ENCODE data around the gene PVR. TPM values are rescaled to one million over a fixed set of nuclear protein-coding genes. Genes with fewer than 3 reads are reported as not detected.
"Not testable (repeated sequence)": the region's sequence is repeated elsewhere in the genome, so short reads cannot be mapped to it uniquely, and the experiment has no call there.

The PVR gene
- total RNA-seq, 1 experiment from 2014 or later: 42.3 TPM

- Histone ChIP-seq H3K4me3 (ENCODE audit: insufficient read depth, low read depth, low read length) (no peak overlapping the region), H3K27me3 (ENCODE audit: control insufficient read depth, insufficient read depth, low read length) (no peaks in the 10 kb centered on the region), H3K36me3 (replicated peaks; ENCODE audit: control insufficient read depth, insufficient read depth, low read length) (peaks cover 5% of the 10 kb centered on the region)
- no peak for DNase-seq
Measured at GRCh38 chr19:44666852-44667556, 23.3 kb downstream of the PVR start.

- no peaks in the 10 kb centered on the region for H3K27me3 ChIP-seq (ENCODE audit: control insufficient read depth, insufficient read depth, low read length)
- no peak for DNase-seq
- H3K36me3 ChIP-seq (replicated peaks; ENCODE audit: control insufficient read depth, insufficient read depth, low read length): no peaks in the 10 kb centered on the region
- H3K4me3 ChIP-seq (ENCODE audit: insufficient read depth, low read depth, low read length): no peak overlapping the region
Measured at GRCh38 chr19:44668985-44669764, 25.5 kb downstream of the PVR start.

GRCh38 chr19:44670027-44670426, 26.3 kb downstream of the PVR start:
- H3K4me3 ChIP-seq (ENCODE audit: insufficient read depth, low read depth, low read length): not testable (repeated sequence)

GRCh38 chr19:44671400-44671799, 27.7 kb downstream of the PVR start, which contains the start of gene CEACAM19:
TSS of gene CEACAM19 (plus strand) at chr19:44671482. CDS start at chr19:44671932, 450 bp downstream.
- Histone ChIP-seq H3K36me3 (replicated peaks; ENCODE audit: control insufficient read depth, insufficient read depth, low read length) (no peaks in the 10 kb centered on the region), H3K4me3 (ENCODE audit: insufficient read depth, low read depth, low read length) (no peak within 1 kb of the TSS), H3K27me3 (ENCODE audit: control insufficient read depth, insufficient read depth, low read length) (no peaks in the 10 kb centered on the region)
- no peak for DNase-seq

More at GRCh38 chr19:44670027-44670426, 26.3 kb downstream of the PVR start:
- H3K36me3 ChIP-seq (replicated peaks; ENCODE audit: control insufficient read depth, insufficient read depth, low read length); DNase-seq; H3K27me3 ChIP-seq (ENCODE audit: control insufficient read depth, insufficient read depth, low read length): not testable (repeated sequence)

- no peak for DNase-seq
- Histone ChIP-seq H3K27me3 (ENCODE audit: control insufficient read depth, insufficient read depth, low read length) (no peaks in the 10 kb centered on the region), H3K36me3 (replicated peaks; ENCODE audit: control insufficient read depth, insufficient read depth, low read length) (no peaks in the 10 kb centered on the region), H3K4me3 (ENCODE audit: insufficient read depth, low read depth, low read length) (no peak overlapping the region)
Measured at GRCh38 chr19:44672226-44672625, 28.5 kb downstream of the PVR start.

- Histone ChIP-seq H3K27me3 (ENCODE audit: control insufficient read depth, insufficient read depth, low read length) (no peaks in the 10 kb centered on the region), H3K36me3 (replicated peaks; ENCODE audit: control insufficient read depth, insufficient read depth, low read length) (no peaks in the 10 kb centered on the region), H3K4me3 (ENCODE audit: insufficient read depth, low read depth, low read length) (no peak overlapping the region)
- DNase-seq: no peak
Measured at GRCh38 chr19:44673510-44673909, 29.8 kb downstream of the PVR start.

- no peak overlapping the region for H3K4me3 ChIP-seq (ENCODE audit: insufficient read depth, low read depth, low read length)
- no peak for DNase-seq
- no peaks in the 10 kb centered on the region for H3K27me3 ChIP-seq (ENCODE audit: control insufficient read depth, insufficient read depth, low read length)
- no peaks in the 10 kb centered on the region for H3K36me3 ChIP-seq (replicated peaks; ENCODE audit: control insufficient read depth, insufficient read depth, low read length)
Measured at GRCh38 chr19:44675521-44675920, 31.8 kb downstream of the PVR start.

GRCh38 chr19:44677019-44677811, 33.5 kb downstream of the PVR start:
- Histone ChIP-seq H3K27me3 (ENCODE audit: control insufficient read depth, insufficient read depth, low read length) (no peaks in the 10 kb centered on the region), H3K36me3 (replicated peaks; ENCODE audit: control insufficient read depth, insufficient read depth, low read length) (no peaks in the 10 kb centered on the region), H3K4me3 (ENCODE audit: insufficient read depth, low read depth, low read length) (no peak overlapping the region)
- DNase-seq: peak; percentile 67

- H3K4me3 ChIP-seq (ENCODE audit: insufficient read depth, low read depth, low read length): no peak overlapping the region
- H3K27me3 ChIP-seq (ENCODE audit: control insufficient read depth, insufficient read depth, low read length): no peaks in the 10 kb centered on the region
- no peak for DNase-seq
- no peaks in the 10 kb centered on the region for H3K36me3 ChIP-seq (replicated peaks; ENCODE audit: control insufficient read depth, insufficient read depth, low read length)
Measured at GRCh38 chr19:44680536-44680935, 36.8 kb downstream of the PVR start.

GRCh38 chr19:44681992-44682790, 38.5 kb downstream of the PVR start:
- peak; percentile 32 for DNase-seq
- no peak overlapping the region for H3K4me3 ChIP-seq (ENCODE audit: insufficient read depth, low read depth, low read length)
- H3K27me3 ChIP-seq (ENCODE audit: control insufficient read depth, insufficient read depth, low read length): no peaks in the 10 kb centered on the region
- no peaks in the 10 kb centered on the region for H3K36me3 ChIP-seq (replicated peaks; ENCODE audit: control insufficient read depth, insufficient read depth, low read length)

GRCh38 chr19:44682807-44683206, 39.1 kb downstream of the PVR start:
- Histone ChIP-seq H3K36me3 (replicated peaks; ENCODE audit: control insufficient read depth, insufficient read depth, low read length) (no peaks in the 10 kb centered on the region), H3K27me3 (ENCODE audit: control insufficient read depth, insufficient read depth, low read length) (no peaks in the 10 kb centered on the region), H3K4me3 (ENCODE audit: insufficient read depth, low read depth, low read length) (no peak overlapping the region)
- no peak for DNase-seq

- H3K36me3 ChIP-seq (replicated peaks; ENCODE audit: control insufficient read depth, insufficient read depth, low read length): no peaks in the 10 kb centered on the region
- DNase-seq: peak; percentile 28
- H3K27me3 ChIP-seq (ENCODE audit: control insufficient read depth, insufficient read depth, low read length): no peaks in the 10 kb centered on the region
- no peak overlapping the region for H3K4me3 ChIP-seq (ENCODE audit: insufficient read depth, low read depth, low read length)
Measured at GRCh38 chr19:44683434-44684210, 39.9 kb downstream of the PVR start.

GRCh38 chr19:44684396-44684795, 40.7 kb downstream of the PVR start:
- DNase-seq; H3K4me3 ChIP-seq (ENCODE audit: insufficient read depth, low read depth, low read length); H3K36me3 ChIP-seq (replicated peaks; ENCODE audit: control insufficient read depth, insufficient read depth, low read length); H3K27me3 ChIP-seq (ENCODE audit: control insufficient read depth, insufficient read depth, low read length): not testable (repeated sequence)

Measured in H7 (cell line).